Measurements from ENCODE around the gene HSPA12B. TPM values are rescaled to one million over a fixed set of nuclear protein-coding genes. Genes with fewer than 3 reads are reported as not detected.

The HSPA12B gene
- total and polyA plus RNA-seq, 2 of the 13 experiments (the other 11 are each of a cell fraction or from before 2014, with no cell fraction given), result 0.01 TPM; not detected in 1

DNA sequence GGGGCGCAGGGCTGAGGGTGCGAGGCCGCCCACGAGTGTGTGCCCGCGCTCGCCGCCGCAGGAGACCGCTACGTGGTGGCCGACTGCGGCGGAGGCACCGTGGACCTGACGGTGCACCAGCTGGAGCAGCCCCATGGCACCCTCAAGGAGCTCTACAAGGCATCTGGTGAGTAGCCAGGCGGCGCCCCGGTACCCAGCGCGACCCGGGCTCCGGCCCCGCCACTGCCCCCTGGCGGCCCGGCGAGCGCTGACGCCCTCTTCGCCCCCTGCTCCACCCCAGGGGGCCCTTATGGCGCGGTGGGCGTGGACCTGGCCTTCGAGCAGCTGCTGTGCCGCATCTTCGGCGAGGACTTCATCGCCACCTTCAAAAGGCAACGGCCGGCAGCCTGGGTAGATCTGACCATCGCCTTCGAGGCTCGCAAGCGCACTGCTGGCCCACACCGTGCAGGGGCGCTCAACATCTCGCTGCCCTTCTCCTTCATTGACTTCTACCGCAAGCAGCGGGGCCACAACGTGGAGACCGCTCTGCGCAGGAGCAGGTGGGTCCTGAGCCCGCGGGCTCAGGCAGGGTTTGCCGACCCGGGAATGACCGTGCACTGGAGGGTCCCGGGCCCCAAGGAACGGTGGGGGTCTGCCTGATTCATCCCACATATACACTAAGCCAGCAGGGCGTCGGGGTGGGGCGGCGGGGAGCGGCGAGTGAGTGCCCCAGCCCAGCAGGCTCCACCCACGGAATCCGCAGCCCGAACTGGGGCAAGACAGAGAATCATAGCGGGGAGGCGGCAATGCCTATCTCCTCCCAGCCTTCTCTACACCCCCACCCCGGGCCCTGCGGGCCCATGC is 17.4 kb downstream of the HSPA12B start (continued):
- TF ChIP-seq NAIF1 (CRISPR knock-in tag; IDR thresholded peaks at IDR 0.05; ENCODE audit: borderline replicate concordance) (no peak), EHMT2 (IDR thresholded peaks at IDR 0.05; ENCODE audit: borderline replicate concordance, low read depth, low read length) (no peak), MTF1 (CRISPR knock-in tag; IDR thresholded peaks at IDR 0.05) (no peak), POLR2G (IDR thresholded peaks at IDR 0.05; ENCODE audit: low read depth, low read length) (peak; percentile 63), CBFB (CRISPR knock-in tag; IDR thresholded peaks at IDR 0.05) (peak; percentile 77), ZNF280B (CRISPR knock-in tag; IDR thresholded peaks at IDR 0.05; ENCODE audit: borderline replicate concordance) (peak; percentile 51; the same call in 1 of the 2 replicates), ZNF274 (CRISPR knock-in tag; IDR thresholded peaks at IDR 0.05) (peak; percentile 79), PHB2 (IDR thresholded peaks at IDR 0.05; ENCODE audit: partially characterized antibody) (no peak), ZFY (CRISPR knock-in tag; IDR thresholded peaks at IDR 0.05) (peak; percentile 61), TEAD3 (CRISPR knock-in tag; optimal IDR thresholded peaks at IDR 0.05; ENCODE audit: borderline replicate concordance) (peak; percentile 58), ATAD3A (CRISPR knock-in tag; IDR thresholded peaks at IDR 0.05) (no peak), HMG20B (CRISPR knock-in tag; conservative IDR thresholded peaks at IDR 0.05) (no peak), ZNF703 (CRISPR knock-in tag; IDR thresholded peaks at IDR 0.05; ENCODE audit: borderline replicate concordance) (no peak), CERS6 (CRISPR knock-in tag; IDR thresholded peaks at IDR 0.05) (no peak), ZNF766 (CRISPR knock-in tag; IDR thresholded peaks at IDR 0.05; ENCODE audit: borderline replicate concordance) (peak; percentile 75; the same call in 1 of the 2 replicates), ZNF615 (CRISPR knock-in tag; IDR thresholded peaks at IDR 0.05; ENCODE audit: borderline replicate concordance) (no peak), ZNF142 (CRISPR knock-in tag; IDR thresholded peaks at IDR 0.05) (peak; percentile 63; the same call in 1 of the 2 replicates), ZFP62 (CRISPR knock-in tag; IDR thresholded peaks at IDR 0.05) (0 out of 2 replicates have a peak, but pooled peaks have one; percentile 17), SMAD3 (CRISPR knock-in tag; IDR thresholded peaks at IDR 0.05) (no peak)
- TF ChIP-seq, protein P1, sequence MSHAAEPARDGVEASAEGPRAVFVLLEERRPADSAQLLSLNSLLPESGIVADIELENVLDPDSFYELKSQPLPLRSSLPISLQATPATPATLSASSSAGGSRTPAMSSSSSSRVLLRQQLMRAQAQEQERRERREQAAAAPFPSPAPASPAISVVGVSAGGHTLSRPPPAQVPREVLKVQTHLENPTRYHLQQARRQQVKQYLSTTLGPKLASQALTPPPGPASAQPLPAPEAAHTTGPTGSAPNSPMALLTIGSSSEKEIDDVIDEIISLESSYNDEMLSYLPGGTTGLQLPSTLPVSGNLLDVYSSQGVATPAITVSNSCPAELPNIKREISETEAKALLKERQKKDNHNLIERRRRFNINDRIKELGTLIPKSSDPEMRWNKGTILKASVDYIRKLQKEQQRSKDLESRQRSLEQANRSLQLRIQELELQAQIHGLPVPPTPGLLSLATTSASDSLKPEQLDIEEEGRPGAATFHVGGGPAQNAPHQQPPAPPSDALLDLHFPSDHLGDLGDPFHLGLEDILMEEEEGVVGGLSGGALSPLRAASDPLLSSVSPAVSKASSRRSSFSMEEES (CRISPR knock-in tag; IDR thresholded peaks at IDR 0.05), result peak; percentile 27; the same call in 1 of the 2 replicates

Measured in HepG2 (cell line).